Panc1 (cell line): Measurements from ENCODE around the gene PRDM10. TPM values are rescaled to one million over a fixed set of nuclear protein-coding genes. Genes with fewer than 3 reads are reported as not detected.

ENCODE experiments used
- ATAC-seq: fragments of 200-7000 bp; cut with Tn5 transposase; 2 replicates; pipeline ENCODE4 v1.9.1; 2020; ENCODE audit warnings: mild to moderate bottlenecking, moderate library complexity
- BruUV-seq: library from RNA; stranded (reverse); fragments of 400-500 nt; replicated peaks from 2 replicates; lab custom pipeline; 2021; lab: Mats Ljungman, UMichigan
- CTCF ChIA-PET: fragments of 300-600 bp; sonication (Branson Sonifier 250); formaldehyde crosslinking; loops from one replicate; lab custom pipeline; 2022; ENCODE audit warnings: antibody characterized with exemption; lab: Charles Lee
- POLR2A ChIA-PET: fragments of 300-600 bp; sonication (Branson Sonifier 250); formaldehyde crosslinking; loops from one replicate; lab custom pipeline; 2022; ENCODE audit warnings: antibody characterized with exemption; lab: Charles Lee
- DNase-seq: peaks from one replicate; pipeline ENCODE4 v3.0.0-alpha.2; 2010; ENCODE audit warnings: low read depth, low spot score
- H3K27ac ChIP-seq: 2 replicates; pipeline ENCODE4 v1.5.1; 2011; ENCODE audit warnings: mild to moderate bottlenecking, low read length, inconsistent platforms
- H3K27me3 ChIP-seq: fragments of 200-500 bp; sonication (Bioruptor generic); 2 replicates; pipeline ENCODE4 v1.6.0; 2014; ENCODE audit warnings: low read length, inconsistent platforms; ENCODE audit not compliant: control insufficient read depth, insufficient read depth
- H3K36me3 ChIP-seq: fragments of 200-500 bp; sonication (Bioruptor generic); 2 replicates; pipeline ENCODE4 v1.5.1; 2014; ENCODE audit warnings: inconsistent platforms, mild to moderate bottlenecking, low read length, moderate library complexity; ENCODE audit not compliant: control insufficient read depth, insufficient read depth
- H3K4me1 ChIP-seq: 2 replicates; pipeline ENCODE4 v1.5.1; 2011; ENCODE audit warnings: inconsistent platforms, mild to moderate bottlenecking, low read length, moderate library complexity; ENCODE audit not compliant: control insufficient read depth, insufficient read depth
- H3K4me3 ChIP-seq, 2 experiments: 2 replicates each; pipeline ENCODE4 v1.5.1; 2011 to 2012; ENCODE audit warnings: low read depth in 2 of 2, low read length in 2 of 2, mild to moderate bottlenecking in 2 of 2, inconsistent platforms in 1 of 2, moderate library complexity in 1 of 2
- H3K9me3 ChIP-seq: fragments of 200-500 bp; sonication (Bioruptor generic); 2 replicates; pipeline ENCODE4 v1.5.1; 2014; ENCODE audit warnings: low read depth, mild to moderate bottlenecking, inconsistent platforms, low read length, moderate library complexity; ENCODE audit not compliant: control insufficient read depth, insufficient read depth
- POLR2AphosphoS5 ChIP-seq: IDR thresholded peaks from 2 replicates; pipeline ENCODE4 v1.6.1; 2012; ENCODE audit warnings: mild to moderate bottlenecking, low read depth, low read length, moderate library complexity
- SIN3A ChIP-seq: IDR thresholded peaks from 2 replicates; pipeline ENCODE4 v1.6.1; 2012; ENCODE audit warnings: low read depth, mild to moderate bottlenecking, low read length, moderate library complexity, borderline replicate concordance; ENCODE audit not compliant: insufficient read depth
- TCF7L2 ChIP-seq: IDR thresholded peaks from 2 replicates; pipeline ENCODE4 v1.6.1; 2011; ENCODE audit warnings: mild to moderate bottlenecking, low read depth, low read length, inconsistent platforms
- in situ Hi-C: cut with HindIII; loops from 2 replicates; pipeline ENCODE4 v1.10.0; 2016; ENCODE audit warnings: low sequenced_read_pairs, low pct_unique_long_range_greater_than_20kb
- intact Hi-C: fragments of 100-400 bp; cut with micrococcal nuclease; formaldehyde crosslinking; loops from one replicate; pipeline ENCODE4 v1.10.0; 2022; ENCODE audit not compliant: unreplicated experiment
- total RNA-seq: library from RNA; stranded (reverse); gene quantifications from one replicate; pipeline ENCODE4 v1.2.1, GENCODE V29; 2021; ENCODE audit not compliant: unreplicated experiment
- TF ChIP-seq, protein P1 (sequence below), 2 experiments: IDR thresholded peaks; 2 replicates each; pipeline ENCODE4 v1.6.1; 2011 to 2012; ENCODE audit warnings: low read depth in 2 of 2, control low read depth in 1 of 2, low read length in 1 of 2, mild to moderate bottlenecking in 1 of 2, moderate library complexity in 1 of 2; ENCODE audit not compliant: insufficient read depth in 1 of 2
- TF ChIP-seq, protein P2 (sequence below): fragments of 450-650 bp; IDR thresholded peaks from 2 replicates; pipeline ENCODE4 v1.5.1; 2017; ENCODE audit warnings: mild to moderate bottlenecking

PRDM10 gene
- total RNA-seq, 1 experiment from 2014 or later, result 12.5 TPM

DNA sequence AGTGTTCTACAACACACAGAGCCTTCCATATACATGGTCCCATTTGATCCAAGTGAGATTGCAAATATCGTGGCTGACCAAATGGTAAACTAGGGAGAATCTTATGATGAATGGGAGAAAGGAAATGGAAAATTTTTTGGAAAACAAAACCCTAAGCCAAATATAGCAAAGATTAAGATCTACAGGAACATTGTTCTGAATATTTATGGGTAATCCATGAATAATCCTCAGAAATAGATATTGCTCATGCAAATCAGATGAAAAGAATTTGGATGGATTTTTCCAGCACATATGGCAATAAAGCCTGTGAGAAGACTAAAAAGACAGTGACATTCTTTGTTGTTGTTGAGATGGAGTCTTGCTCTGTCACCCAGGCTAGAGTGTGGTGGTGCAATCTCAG is 21.7 kb upstream of the PRDM10 start:
- TF ChIP-seq, protein P1, sequence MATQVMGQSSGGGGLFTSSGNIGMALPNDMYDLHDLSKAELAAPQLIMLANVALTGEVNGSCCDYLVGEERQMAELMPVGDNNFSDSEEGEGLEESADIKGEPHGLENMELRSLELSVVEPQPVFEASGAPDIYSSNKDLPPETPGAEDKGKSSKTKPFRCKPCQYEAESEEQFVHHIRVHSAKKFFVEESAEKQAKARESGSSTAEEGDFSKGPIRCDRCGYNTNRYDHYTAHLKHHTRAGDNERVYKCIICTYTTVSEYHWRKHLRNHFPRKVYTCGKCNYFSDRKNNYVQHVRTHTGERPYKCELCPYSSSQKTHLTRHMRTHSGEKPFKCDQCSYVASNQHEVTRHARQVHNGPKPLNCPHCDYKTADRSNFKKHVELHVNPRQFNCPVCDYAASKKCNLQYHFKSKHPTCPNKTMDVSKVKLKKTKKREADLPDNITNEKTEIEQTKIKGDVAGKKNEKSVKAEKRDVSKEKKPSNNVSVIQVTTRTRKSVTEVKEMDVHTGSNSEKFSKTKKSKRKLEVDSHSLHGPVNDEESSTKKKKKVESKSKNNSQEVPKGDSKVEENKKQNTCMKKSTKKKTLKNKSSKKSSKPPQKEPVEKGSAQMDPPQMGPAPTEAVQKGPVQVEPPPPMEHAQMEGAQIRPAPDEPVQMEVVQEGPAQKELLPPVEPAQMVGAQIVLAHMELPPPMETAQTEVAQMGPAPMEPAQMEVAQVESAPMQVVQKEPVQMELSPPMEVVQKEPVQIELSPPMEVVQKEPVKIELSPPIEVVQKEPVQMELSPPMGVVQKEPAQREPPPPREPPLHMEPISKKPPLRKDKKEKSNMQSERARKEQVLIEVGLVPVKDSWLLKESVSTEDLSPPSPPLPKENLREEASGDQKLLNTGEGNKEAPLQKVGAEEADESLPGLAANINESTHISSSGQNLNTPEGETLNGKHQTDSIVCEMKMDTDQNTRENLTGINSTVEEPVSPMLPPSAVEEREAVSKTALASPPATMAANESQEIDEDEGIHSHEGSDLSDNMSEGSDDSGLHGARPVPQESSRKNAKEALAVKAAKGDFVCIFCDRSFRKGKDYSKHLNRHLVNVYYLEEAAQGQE (IDR thresholded peaks at IDR 0.05; ENCODE audit: insufficient read depth in 1 of 2, low read depth in 2 of 2, low read length in 1 of 2), result no peak
- TF ChIP-seq, protein P2, sequence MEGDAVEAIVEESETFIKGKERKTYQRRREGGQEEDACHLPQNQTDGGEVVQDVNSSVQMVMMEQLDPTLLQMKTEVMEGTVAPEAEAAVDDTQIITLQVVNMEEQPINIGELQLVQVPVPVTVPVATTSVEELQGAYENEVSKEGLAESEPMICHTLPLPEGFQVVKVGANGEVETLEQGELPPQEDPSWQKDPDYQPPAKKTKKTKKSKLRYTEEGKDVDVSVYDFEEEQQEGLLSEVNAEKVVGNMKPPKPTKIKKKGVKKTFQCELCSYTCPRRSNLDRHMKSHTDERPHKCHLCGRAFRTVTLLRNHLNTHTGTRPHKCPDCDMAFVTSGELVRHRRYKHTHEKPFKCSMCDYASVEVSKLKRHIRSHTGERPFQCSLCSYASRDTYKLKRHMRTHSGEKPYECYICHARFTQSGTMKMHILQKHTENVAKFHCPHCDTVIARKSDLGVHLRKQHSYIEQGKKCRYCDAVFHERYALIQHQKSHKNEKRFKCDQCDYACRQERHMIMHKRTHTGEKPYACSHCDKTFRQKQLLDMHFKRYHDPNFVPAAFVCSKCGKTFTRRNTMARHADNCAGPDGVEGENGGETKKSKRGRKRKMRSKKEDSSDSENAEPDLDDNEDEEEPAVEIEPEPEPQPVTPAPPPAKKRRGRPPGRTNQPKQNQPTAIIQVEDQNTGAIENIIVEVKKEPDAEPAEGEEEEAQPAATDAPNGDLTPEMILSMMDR, result no peak
- TF ChIP-seq TCF7L2 (no peak), SIN3A (no peak), POLR2AphosphoS5 (no peak)
- no peaks in the 10 kb centered on the region for H3K27me3 ChIP-seq
- no peak for ATAC-seq
- intact Hi-C loops, result no loop called here
- DNase-seq, result no peak
- H3K9me3 ChIP-seq, result no peaks in the 10 kb centered on the region
- no peak overlapping the region; the same call in 1 of the 2 replicates for H3K27ac ChIP-seq
- in situ Hi-C loops, result no loop called here
- no TSS peak for BruUV-seq
- H3K4me3 ChIP-seq, result no peak overlapping the region
- H3K36me3 ChIP-seq, result no peaks in the 10 kb centered on the region
- peaks cover 17% of the 10 kb centered on the region for H3K4me1 ChIP-seq
- CTCF ChIA-PET, result no interaction called here
- POLR2A ChIA-PET, result no interaction called here

DNA sequence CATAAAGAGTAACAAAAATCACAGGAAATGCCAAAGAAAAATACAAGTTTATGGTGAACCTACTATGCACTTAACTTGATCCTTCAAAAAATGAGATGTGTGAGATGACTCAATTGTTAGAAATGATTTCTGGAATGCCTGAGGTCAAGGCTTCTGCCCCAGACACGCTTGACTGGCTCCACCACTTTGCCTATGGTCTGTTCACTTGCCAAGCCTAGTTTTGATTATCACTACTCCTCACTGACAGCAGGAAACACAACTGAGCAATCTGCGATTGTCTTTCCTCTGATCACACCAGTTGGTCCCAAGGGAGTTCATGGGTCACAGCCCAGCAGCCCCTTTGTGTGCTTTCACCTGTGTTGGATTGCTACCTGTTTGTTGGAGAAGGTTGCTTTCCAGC is 20.6 kb upstream of the PRDM10 start:
- intact Hi-C loops, result no loop called here
- CTCF ChIA-PET, result no interaction called here
- peak overlapping the region; percentile 67 for H3K27ac ChIP-seq

More for the DNA sequence above, 20.6 kb upstream of the PRDM10 start:
- no peaks in the 10 kb centered on the region for H3K27me3 ChIP-seq
- H3K36me3 ChIP-seq, result no peaks in the 10 kb centered on the region
- peak; percentile 53; the same call in 1 of the 2 replicates for TF ChIP-seq TCF7L2
- TF ChIP-seq, protein P1 (IDR thresholded peaks at IDR 0.05; ENCODE audit: insufficient read depth in 1 of 2, low read depth in 2 of 2, low read length in 1 of 2), result no peak
- TF ChIP-seq, protein P2, result no peak
- no peak for TF ChIP-seq POLR2AphosphoS5
- no peak for TF ChIP-seq SIN3A
- peak; percentile 87 for ATAC-seq
- peaks cover 17% of the 10 kb centered on the region for H3K4me1 ChIP-seq
- in situ Hi-C loops, result no loop called here
- peak; percentile 47 for DNase-seq
- no peak overlapping the region for H3K4me3 ChIP-seq
- H3K9me3 ChIP-seq, result no peaks in the 10 kb centered on the region
- no TSS peak for BruUV-seq
- POLR2A ChIA-PET, result interaction anchor here (0.6 to 0.7 kb wide), 2 partner anchors 9 to 980 kb away, joined by 4 read pairs; no protein-coding TSS in a partner anchor
